SK-N-SH treated with all-trans-retinoic acid at 6 μM for 48 hours (cell line): ENCODE results near the gene OASL.

ENCODE experiments used
- PATZ1 ChIP-seq: fragments of 250-450 bp; sonication (Bioruptor Pico); IDR thresholded peaks from 2 replicates; pipeline ENCODE4 v1.8.0; 2020; ENCODE audit warnings: mild to moderate bottlenecking, moderate library complexity, borderline replicate concordance
- ZC3H10 ChIP-seq: fragments of 250-450 bp; sonication (Bioruptor Pico); IDR thresholded peaks from 2 replicates; pipeline ENCODE4 v1.5.1; 2021; ENCODE audit warnings: mild to moderate bottlenecking, moderate library complexity

GRCh38 chr12:121086781-121087295 lies 47.8 kb upstream of the OASL start:
- TF ChIP-seq PATZ1 (CRISPR knock-in tag) = no peak
- TF ChIP-seq ZC3H10 (CRISPR knock-in tag) = no peak
